ENCODE data around the gene TRPC1. TPM values are rescaled to one million over a fixed set of nuclear protein-coding genes. Genes with fewer than 3 reads are reported as not detected.
"Not testable (repeated sequence)": the region's sequence is repeated elsewhere in the genome, so short reads cannot be mapped to it uniquely, and the experiment has no call there.

The TRPC1 gene
- total RNA-seq, 4 donors from 2014 or later, result 20.5 to 120 (median 53.9) TPM

DNA sequence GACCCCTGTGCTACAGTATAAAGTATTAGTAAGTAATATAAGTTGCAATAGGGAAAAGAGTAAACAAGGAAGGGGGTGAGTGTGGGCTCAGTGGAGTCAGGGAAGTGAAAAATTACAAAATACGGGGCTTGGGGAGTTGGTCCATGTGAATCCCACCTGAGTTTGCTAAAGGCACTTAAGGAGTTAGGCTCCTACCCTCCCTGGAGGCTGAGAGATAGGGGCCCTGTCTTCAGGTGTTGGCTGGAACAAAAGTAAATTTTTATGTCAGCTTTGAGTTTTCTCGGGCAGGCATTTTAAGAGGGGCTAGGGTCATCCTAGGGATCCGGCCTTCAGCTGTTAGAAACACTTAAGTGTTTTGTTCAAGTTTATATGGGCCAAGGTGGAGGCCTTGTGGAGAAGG, 8.2 kb downstream of the TRPC1 start:
- Histone ChIP-seq H3K27me3 (no peaks in the 10 kb centered on the region), H3K4me3 (no peak overlapping the region), H3K4me1 (no peaks in the 10 kb centered on the region), H3K36me3 (no peaks in the 10 kb centered on the region), H3K27ac (no peak overlapping the region), H3K9me3 (no peaks in the 10 kb centered on the region)
- no peak for DNase-seq
- TF ChIP-seq, protein P1, sequence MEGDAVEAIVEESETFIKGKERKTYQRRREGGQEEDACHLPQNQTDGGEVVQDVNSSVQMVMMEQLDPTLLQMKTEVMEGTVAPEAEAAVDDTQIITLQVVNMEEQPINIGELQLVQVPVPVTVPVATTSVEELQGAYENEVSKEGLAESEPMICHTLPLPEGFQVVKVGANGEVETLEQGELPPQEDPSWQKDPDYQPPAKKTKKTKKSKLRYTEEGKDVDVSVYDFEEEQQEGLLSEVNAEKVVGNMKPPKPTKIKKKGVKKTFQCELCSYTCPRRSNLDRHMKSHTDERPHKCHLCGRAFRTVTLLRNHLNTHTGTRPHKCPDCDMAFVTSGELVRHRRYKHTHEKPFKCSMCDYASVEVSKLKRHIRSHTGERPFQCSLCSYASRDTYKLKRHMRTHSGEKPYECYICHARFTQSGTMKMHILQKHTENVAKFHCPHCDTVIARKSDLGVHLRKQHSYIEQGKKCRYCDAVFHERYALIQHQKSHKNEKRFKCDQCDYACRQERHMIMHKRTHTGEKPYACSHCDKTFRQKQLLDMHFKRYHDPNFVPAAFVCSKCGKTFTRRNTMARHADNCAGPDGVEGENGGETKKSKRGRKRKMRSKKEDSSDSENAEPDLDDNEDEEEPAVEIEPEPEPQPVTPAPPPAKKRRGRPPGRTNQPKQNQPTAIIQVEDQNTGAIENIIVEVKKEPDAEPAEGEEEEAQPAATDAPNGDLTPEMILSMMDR (IDR thresholded peaks at IDR 0.05), result no peak
- no peak for TF ChIP-seq POLR2A (IDR thresholded peaks at IDR 0.05)
- intact Hi-C loops (cut with DNase I; ENCODE audit: low total_unique reads), result no loop called here

DNA sequence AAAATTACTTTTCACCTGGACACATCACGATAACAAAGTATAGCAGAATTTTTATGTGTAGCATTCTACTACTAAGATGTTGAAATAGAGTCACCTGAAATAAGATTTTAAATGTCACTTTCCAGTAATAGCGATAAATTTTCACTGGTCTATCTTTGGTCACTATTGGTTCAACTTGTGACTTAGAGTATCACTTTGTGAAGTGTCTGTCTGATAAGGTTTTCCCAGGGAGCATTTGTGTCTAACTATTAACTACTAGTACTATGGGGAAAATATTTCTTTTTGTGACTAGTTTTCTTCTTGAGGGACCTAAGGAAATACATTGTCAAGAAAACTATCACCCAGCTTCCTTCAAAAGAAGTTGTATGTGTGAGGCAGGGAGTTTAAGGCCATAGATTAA, 11.0 kb downstream of the TRPC1 start:
- DNase-seq, result no peak
- H3K9me3 ChIP-seq, result no peaks in the 10 kb centered on the region
- no peak overlapping the region for H3K4me3 ChIP-seq
- H3K27me3 ChIP-seq, result no peaks in the 10 kb centered on the region
- TF ChIP-seq, protein P1 (IDR thresholded peaks at IDR 0.05), result no peak
- no peak for TF ChIP-seq POLR2A (IDR thresholded peaks at IDR 0.05)
- H3K4me1 ChIP-seq, result no peaks in the 10 kb centered on the region
- intact Hi-C loops (cut with DNase I; ENCODE audit: low total_unique reads), result no loop called here
- no peaks in the 10 kb centered on the region for H3K36me3 ChIP-seq
- H3K27ac ChIP-seq, result no peak overlapping the region

DNA sequence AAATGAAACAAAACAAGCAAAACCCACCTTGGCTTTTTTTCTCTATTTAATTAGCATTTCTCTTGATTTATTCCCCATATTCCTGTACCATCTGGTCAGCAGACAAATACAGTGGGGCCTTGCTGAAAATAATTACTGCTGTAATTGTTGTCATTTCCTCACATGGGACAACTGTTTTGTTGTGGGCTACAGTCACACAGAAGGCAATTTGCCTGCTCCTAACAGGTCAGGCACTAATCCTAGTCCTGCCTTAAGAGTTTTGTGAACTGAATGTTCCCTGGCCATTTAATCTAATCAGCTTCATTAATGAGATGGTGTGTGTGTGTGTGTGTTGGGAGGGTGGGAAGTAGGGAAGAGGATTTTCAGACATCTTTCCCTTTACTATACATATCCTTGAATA, 11.6 kb downstream of the TRPC1 start:
- TF ChIP-seq, protein P1 (IDR thresholded peaks at IDR 0.05), result no peak
- no peak for TF ChIP-seq POLR2A (IDR thresholded peaks at IDR 0.05)
- H3K27me3 ChIP-seq, result no peaks in the 10 kb centered on the region
- no peaks in the 10 kb centered on the region for H3K36me3 ChIP-seq
- H3K9me3 ChIP-seq, result no peaks in the 10 kb centered on the region
- no peak overlapping the region for H3K4me3 ChIP-seq
- H3K4me1 ChIP-seq, result no peaks in the 10 kb centered on the region
- no peak overlapping the region for H3K27ac ChIP-seq
- no peak for DNase-seq
- intact Hi-C loops (cut with DNase I; ENCODE audit: low total_unique reads), result no loop called here

DNA sequence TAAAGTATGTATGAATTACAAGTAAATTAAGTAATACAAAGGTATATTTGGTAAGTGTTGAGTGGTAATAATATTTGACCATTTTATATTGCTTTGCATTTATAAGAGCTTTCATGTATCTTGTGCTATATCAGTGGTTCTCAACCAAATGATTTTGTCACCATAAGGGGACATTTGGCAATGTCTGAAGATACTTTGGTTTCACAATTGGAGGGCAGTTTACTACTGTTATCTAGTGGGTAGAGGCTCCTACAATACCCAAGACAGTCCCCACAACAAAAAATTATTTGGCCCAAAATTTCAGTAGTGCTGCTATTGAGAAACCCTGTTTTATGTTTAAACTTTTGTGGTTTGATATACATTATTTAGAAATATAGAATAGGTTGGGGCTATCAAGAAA, 14.6 kb downstream of the TRPC1 start:
- no peak for DNase-seq
- Histone ChIP-seq H3K4me3 (no peak overlapping the region), H3K27ac (no peak overlapping the region), H3K36me3 (no peaks in the 10 kb centered on the region), H3K4me1 (no peaks in the 10 kb centered on the region), H3K27me3 (no peaks in the 10 kb centered on the region), H3K9me3 (no peaks in the 10 kb centered on the region)
- TF ChIP-seq POLR2A (IDR thresholded peaks at IDR 0.05), result no peak
- TF ChIP-seq, protein P1 (IDR thresholded peaks at IDR 0.05), result no peak
- intact Hi-C loops (cut with DNase I; ENCODE audit: low total_unique reads), result no loop called here

DNA sequence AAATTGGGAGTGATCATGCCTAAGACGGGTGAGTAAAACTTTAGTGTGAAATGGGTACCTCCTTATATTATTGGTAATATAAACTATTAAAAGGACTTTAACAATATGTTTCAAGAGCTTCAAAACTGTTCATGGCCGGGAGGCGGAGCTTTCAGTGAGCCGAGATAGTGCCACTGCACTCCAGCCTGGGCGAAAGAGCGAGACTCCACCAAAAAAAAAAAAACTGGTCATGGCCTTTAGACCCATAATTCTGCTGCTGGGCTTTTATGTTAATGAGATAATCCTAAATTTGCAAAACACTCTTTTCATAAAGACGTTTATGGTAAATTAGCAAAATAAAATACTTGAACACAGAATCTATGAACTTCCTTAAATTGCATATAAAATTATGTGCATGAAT, 22.8 kb downstream of the TRPC1 start:
- H3K27me3 ChIP-seq, result no peaks in the 10 kb centered on the region
- no peak overlapping the region for H3K27ac ChIP-seq
- no peak for TF ChIP-seq POLR2A (IDR thresholded peaks at IDR 0.05)
- TF ChIP-seq, protein P1 (IDR thresholded peaks at IDR 0.05), result no peak
- no peaks in the 10 kb centered on the region for H3K9me3 ChIP-seq
- no peaks in the 10 kb centered on the region for H3K4me1 ChIP-seq
- DNase-seq, result no peak
- no peaks in the 10 kb centered on the region for H3K36me3 ChIP-seq
- intact Hi-C loops (cut with DNase I; ENCODE audit: low total_unique reads), result no loop called here
- H3K4me3 ChIP-seq, result no peak overlapping the region

DNA sequence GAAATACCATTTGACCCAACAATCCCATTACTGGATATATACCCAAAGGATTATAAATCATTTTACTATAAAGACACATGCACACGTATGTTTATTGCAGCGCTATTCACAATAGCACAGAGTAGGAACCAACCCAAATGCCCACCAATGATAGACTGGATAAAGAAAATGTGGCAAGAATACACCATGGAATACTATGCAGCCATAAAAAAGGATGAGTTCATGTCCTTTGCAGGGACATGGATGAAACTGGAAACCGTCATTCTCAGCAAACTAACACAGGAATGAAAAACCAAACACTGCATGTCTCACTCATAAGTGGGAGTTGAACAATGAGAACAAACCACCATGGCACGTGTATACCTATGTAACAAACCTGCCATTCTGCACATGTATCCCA, 26.7 kb downstream of the TRPC1 start:
- H3K4me1 ChIP-seq; H3K36me3 ChIP-seq; H3K4me3 ChIP-seq; H3K27ac ChIP-seq; intact Hi-C loops (cut with DNase I; ENCODE audit: low total_unique reads); H3K9me3 ChIP-seq; DNase-seq; H3K27me3 ChIP-seq: not testable (repeated sequence)

DNA sequence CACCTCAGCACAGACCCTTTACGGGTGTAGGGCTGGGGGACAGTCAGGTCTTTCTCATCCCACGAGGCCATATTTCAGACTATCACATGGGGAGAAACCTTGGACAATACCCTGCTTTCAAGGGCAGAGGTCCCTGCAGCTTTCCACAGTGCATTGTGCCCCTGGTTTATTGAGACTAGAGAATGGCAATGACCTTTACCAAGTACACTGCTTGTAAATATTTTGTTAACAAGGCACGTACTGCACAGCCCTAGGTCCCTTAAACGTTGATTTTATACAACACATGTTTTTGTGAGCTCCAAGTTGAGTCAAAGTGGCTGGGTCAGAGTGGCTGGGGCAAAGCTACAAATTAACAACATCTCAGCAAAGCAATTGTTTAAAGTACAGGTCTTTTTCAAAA, 28.8 kb downstream of the TRPC1 start:
- H3K9me3 ChIP-seq; H3K36me3 ChIP-seq; H3K4me3 ChIP-seq; intact Hi-C loops (cut with DNase I; ENCODE audit: low total_unique reads); H3K27ac ChIP-seq; H3K27me3 ChIP-seq; H3K4me1 ChIP-seq; DNase-seq: not testable (repeated sequence)
